Heart right ventricle (tissue), 16 donors: ENCODE data around the gene FAM177B. TPM values are rescaled to one million over a fixed set of nuclear protein-coding genes. Genes with fewer than 3 reads are reported as not detected.

ENCODE experiments used
- ATAC-seq, 8 donors: fragments of 200-7000 bp; cut with Tn5 transposase; one replicate each; pipeline ENCODE4 v1.9.1; 2020; ENCODE audit warnings: mild to moderate bottlenecking in 8 of 8, moderate library complexity in 8 of 8, moderate number of reproducible peaks in 1 of 8
- DNase-seq, 2 donors: peaks; one replicate each; pipeline ENCODE4 v3.0.0-alpha.2; 2020
- H3K27ac ChIP-seq, 10 donors: fragments of 200-600 bp; sonication (generic) in 2 of 10; one replicate each; pipeline versions ENCODE4 v1.5.0 to v1.8.0; 2020 to 2022; ENCODE audit warnings: mild to moderate bottlenecking in 3 of 10
- H3K27me3 ChIP-seq, 7 donors: fragments of 200-600 bp; one replicate each; pipeline ENCODE4 v1.8.0; 2021 to 2022; ENCODE audit warnings: mild to moderate bottlenecking in 2 of 7
- H3K36me3 ChIP-seq, 9 donors: fragments of 200-600 bp; sonication (generic) in 1 of 9; one replicate each; pipeline versions ENCODE4 v1.5.0 to v1.8.0; 2020 to 2022; ENCODE audit warnings: mild to moderate bottlenecking in 2 of 9
- H3K4me1 ChIP-seq, 9 donors: fragments of 200-600 bp; sonication (generic) in 1 of 9; one replicate each; pipeline versions ENCODE4 v1.5.0 to v1.8.0; 2020 to 2022; ENCODE audit warnings: mild to moderate bottlenecking in 4 of 9
- H3K4me3 ChIP-seq, 10 donors: fragments of 200-600 bp; sonication (generic) in 2 of 10; one replicate each; pipeline versions ENCODE4 v1.5.0 to v1.8.0; 2020 to 2022; ENCODE audit warnings: mild to moderate bottlenecking in 7 of 10, moderate library complexity in 2 of 10
- H3K9me3 ChIP-seq, 11 donors: fragments of 200-600 bp in 10 of 11; sonication (generic) in 2 of 11; one replicate each; pipeline versions ENCODE4 v1.5.0 to v1.8.0; 2013 to 2022; ENCODE audit warnings: mild to moderate bottlenecking in 2 of 11, control low read depth in 1 of 11, moderate library complexity in 1 of 11
- CTCF ChIP-seq, 9 donors: fragments of 200-600 bp; sonication (generic) in 2 of 9; IDR thresholded peaks; one replicate each; pipeline versions ENCODE4 v1.5.0 to v1.8.0; 2021 to 2022; ENCODE audit warnings: antibody characterized with exemption in 9 of 9, mild to moderate bottlenecking in 5 of 9, moderate library complexity in 1 of 9
- WGBS, 2 donors: extraction: QIAGEN DNeasy Blood & Tissue Kit; methylation state at CpG; one replicate each; pipeline ENCODE4 v1.1.7; 2013; ENCODE audit warnings: inconsistent platforms in 1 of 2; 5-methylcytosine and 5-hydroxymethylcytosine counted together
- intact Hi-C, 10 donors: fragments of 100-400 bp; cut with DNase I; formaldehyde crosslinking; loops; one replicate each; pipeline versions ENCODE4 v1.11.1 to v1.14.2; 2022
- long read RNA-seq, 3 donors: library from polyadenylated mRNA; unstranded; transcript quantifications; one replicate each; pipeline ENCODE4 v2.0.0, GENCODE V29; 2020 to 2021
- polyA plus RNA-seq, 2 donors: library from polyadenylated mRNA; stranded (reverse); fragments of 200-250 nt; gene quantifications; one replicate each; pipeline ENCODE4 v1.2.3, GENCODE V29; 2013
- total RNA-seq, 10 donors: library from RNA; stranded (reverse); fragmentation: NEBNext Ultra II Directional in 3 of 10; extraction: Animal tissue kit (Norgen Biotek cat#: 25700) in 3 of 10; gene quantifications; one replicate each; pipeline versions ENCODE4 v1.2.1 to v1.2.4, GENCODE V29; 2021 to 2023
- donor health status: Arrhythmogenic right ventricular cardiomyopathy.
- donor health status: ischemic (EF 13 %, LVEDD 7.1; RV severe dilation, severe dysfunction).
- donor health status: healthy with polysubstance abuse.
- donor health status: DM: no; HTN: yes; CAD: no.
- donor health status: DM: no; HTN: no; CAD: no.
- donor health status: ischemic (EF 25% LVEDD 6.9; RV normal size, moderate dysfunction).
- donor health status: ischemic (EF 25% LVEDD 5.7; RV mildly dilated, moderate dysfunction).
- donor health status: healthy.
- donor health status: DM: yes; HTN: yes; CAD: no.
- donor health status: Ischemic cardiomyopathy.
- donor health status: ischemic (EF 35%, LVEDD 5.7; RV mildly dilated, moderate dysfunction).
- donor health status: nonischemic (EF 11% LVEDD 7.7; RV severe dilation, severe dysfunction).
- donor health status: DM: yes; HTN: yes; CAD: no.
- donor health status: PGD.
- donor health status: ischemic (EF 29% LVEDD 5.4; RV normal size, mild dysfunction).
- donor health status: nonischemic (EF 23%, LVEDD 6.1; RV moderate dilation, normal function).

FAM177B gene
- total RNA-seq (not detected), polyA plus RNA-seq (under 1 TPM in 1 of 2 donors, not detected in 1; 0.06 TPM)
- long read RNA-seq, donor 1, result 0 reads
- long read RNA-seq, donor 2, result 0 reads
- long read RNA-seq, donor 3, result 0 reads

DNA sequence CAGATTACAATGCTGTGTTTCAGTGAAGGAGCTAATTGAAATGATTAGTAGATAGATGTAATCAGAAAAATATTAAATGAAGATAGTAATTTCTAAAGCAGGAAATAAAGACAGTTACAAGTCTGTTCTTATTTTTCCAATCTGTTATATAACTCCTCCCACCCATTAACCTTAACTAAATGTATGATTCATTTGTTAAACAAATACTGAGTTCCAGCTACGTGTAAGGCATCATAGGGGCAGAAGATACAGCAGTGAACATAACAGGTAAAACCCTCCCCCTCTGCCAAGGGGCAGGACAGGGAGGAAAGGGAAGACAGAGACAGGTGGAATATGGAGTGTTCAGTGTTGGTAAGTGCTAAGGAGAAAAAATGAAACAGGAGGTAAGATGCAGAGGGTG lies at the start of gene FAM177B:
Gene FAM177B, plus strand, starts transcription at position 231 of the 400 bp plus-strand sequence. CDS start 9,344 bp downstream, outside the sequence.
- no peak for TF ChIP-seq CTCF (IDR thresholded peaks at IDR 0.05)
- Histone ChIP-seq H3K27ac (no peak within 1 kb of the TSS), H3K9me3 (no peaks in the 10 kb centered on the region), H3K27me3 (no peaks in the 10 kb centered on the region), H3K4me3 (no peak within 1 kb of the TSS), H3K4me1 (no peaks in the 10 kb centered on the region), H3K36me3 (peaks cover 0 to 52% (median 27%) of the 10 kb centered on the region in 9 donors)
- intact Hi-C loops, result loop anchor here in 4 of 10 donors (2.0 to 5.0 kb wide), 3 partner anchors 345 to 385 kb away; no protein-coding TSS in a partner anchor
- ATAC-seq (no peak), DNase-seq (no peak)
- 74 to 80% methylated on average over 1 of the region's 1 CpG for WGBS, 2 donors

GRCh38 chr1:222691016-222691415 lies 46.0 kb upstream of the FAM177B start:
- no peaks in the 10 kb centered on the region for H3K4me1 ChIP-seq
- TF ChIP-seq CTCF (IDR thresholded peaks at IDR 0.05), result no peak
- no peaks in the 10 kb centered on the region for H3K9me3 ChIP-seq
- intact Hi-C loops, result no loop called here
- no peaks in the 10 kb centered on the region for H3K27me3 ChIP-seq
- H3K4me3 ChIP-seq, result no peak overlapping the region
- 90 to 91% methylated on average over 1 of the region's 1 CpG for WGBS, 2 donors
- H3K36me3 ChIP-seq, result peaks cover 0 to 69% (median 11%) of the 10 kb centered on the region in 9 donors
- ATAC-seq (no peak), DNase-seq (no peak)
- H3K27ac ChIP-seq, result no peak overlapping the region

DNA sequence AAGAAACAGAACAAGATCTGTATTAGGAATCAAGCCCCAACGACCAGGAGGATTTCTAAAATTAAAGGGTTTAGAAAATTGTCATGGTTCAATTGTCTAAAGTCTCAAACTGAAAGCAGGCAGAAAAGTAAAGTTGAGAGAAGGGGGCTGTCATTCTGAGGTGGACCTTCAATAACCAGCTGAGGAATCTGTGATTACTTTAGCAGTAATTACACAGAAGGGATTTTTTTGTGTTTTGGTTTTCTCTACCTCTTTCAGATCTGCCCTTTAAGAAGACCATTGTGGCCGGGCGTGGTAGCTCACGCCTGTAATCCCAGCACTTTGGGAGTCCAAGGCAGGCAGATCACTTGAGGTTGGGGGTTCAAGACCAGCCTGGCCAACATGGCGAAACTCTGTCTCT lies 42.1 kb upstream of the FAM177B start:
- ATAC-seq (no peak), DNase-seq (no peak)
- 84 to 88% methylated on average over 5 of the region's 5 CpGs for WGBS, 2 donors
- Histone ChIP-seq H3K9me3 (no peaks in the 10 kb centered on the region), H3K36me3 (peaks cover 0 to 60% (median 9%) of the 10 kb centered on the region in 9 donors), H3K4me3 (no peak overlapping the region), H3K27ac (no peak overlapping the region), H3K4me1 (peaks cover 0 to 9% (median 0%) of the 10 kb centered on the region in 9 donors), H3K27me3 (no peaks in the 10 kb centered on the region)
- TF ChIP-seq CTCF (IDR thresholded peaks at IDR 0.05), result no peak
- intact Hi-C loops, result no loop called here

DNA sequence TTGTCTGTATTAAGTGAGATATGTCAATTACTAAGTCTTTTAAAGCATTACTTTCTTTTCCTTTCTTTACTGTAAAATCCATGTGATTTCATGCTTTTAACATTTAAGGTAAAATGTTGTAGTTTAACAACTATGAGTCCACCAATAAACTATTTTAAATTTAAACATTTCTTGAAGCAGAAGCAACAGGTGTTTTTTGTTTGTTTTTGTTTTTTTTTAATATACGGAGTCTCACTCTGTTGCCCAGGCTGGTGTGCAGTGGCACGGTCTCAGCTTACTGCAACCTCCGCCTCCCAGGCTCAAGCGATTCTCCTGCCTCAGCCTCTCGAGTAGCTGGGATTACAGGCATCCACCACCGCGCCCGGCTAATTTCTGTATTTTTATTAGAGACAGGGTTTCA lies 40.3 kb upstream of the FAM177B start:
- ATAC-seq (no peak), DNase-seq (no peak)
- Histone ChIP-seq H3K4me3 (no peak overlapping the region), H3K27ac (no peak overlapping the region), H3K27me3 (no peaks in the 10 kb centered on the region), H3K4me1 (peaks cover 0 to 9% (median 0%) of the 10 kb centered on the region in 9 donors), H3K9me3 (no peaks in the 10 kb centered on the region), H3K36me3 (peaks cover 0 to 61% (median 19%) of the 10 kb centered on the region in 9 donors)
- intact Hi-C loops, result no loop called here
- WGBS, 2 donors, result 97% methylated on average over 8 of the region's 8 CpGs
- TF ChIP-seq CTCF (IDR thresholded peaks at IDR 0.05), result no peak
